Mesenchymal stem cell (in vitro differentiated cells and primary cell): ENCODE results near the gene SLC6A3.

Experiments used
- DNase-seq: peaks from one replicate; pipeline ENCODE4 v3.0.0-alpha.2; 2013
- H2AFZ ChIP-seq: one replicate; pipeline ENCODE4 v1.6.1; 2013; ENCODE audit warnings: low read depth, mild to moderate bottlenecking, control low read depth, inconsistent platforms, low read length, moderate library complexity
- H2AK5ac ChIP-seq: 2 replicates; pipeline ENCODE4 v1.6.1; 2013; ENCODE audit warnings: low read length, moderate library complexity, mild to moderate bottlenecking, inconsistent platforms; ENCODE audit not compliant: severe bottlenecking
- H2BK120ac ChIP-seq: one replicate; pipeline ENCODE4 v1.6.1; 2013; ENCODE audit warnings: low read depth, mild to moderate bottlenecking, inconsistent platforms, low read length, moderate library complexity
- H2BK12ac ChIP-seq, 2 experiments: one replicate each; pipeline ENCODE4 v1.6.1; 2013; ENCODE audit warnings: inconsistent platforms in 2 of 2, low read length in 2 of 2, mild to moderate bottlenecking in 2 of 2, moderate library complexity in 2 of 2, control low read depth in 1 of 2
- H2BK15ac ChIP-seq: one replicate; pipeline ENCODE4 v1.6.1; 2013; ENCODE audit warnings: mild to moderate bottlenecking, low read depth, inconsistent platforms; ENCODE audit not compliant: poor library complexity, severe bottlenecking
- H2BK5ac ChIP-seq: 2 replicates; pipeline ENCODE4 v1.6.1; 2013; ENCODE audit warnings: low read depth, mild to moderate bottlenecking, low read length, control low read depth, inconsistent platforms; ENCODE audit not compliant: poor library complexity, severe bottlenecking
- H3K14ac ChIP-seq, 2 experiments: one replicate each; pipeline ENCODE4 v1.6.1; 2013; ENCODE audit warnings: inconsistent platforms in 2 of 2, low read length in 2 of 2, control low read depth in 1 of 2, mild to moderate bottlenecking in 1 of 2, moderate library complexity in 1 of 2
- H3K18ac ChIP-seq, 2 experiments: one replicate each; pipeline ENCODE4 v1.6.1; 2013; ENCODE audit warnings: inconsistent platforms in 2 of 2, low read length in 2 of 2, control low read depth in 1 of 2, low read depth in 1 of 2, mild to moderate bottlenecking in 1 of 2
- H3K23ac ChIP-seq, 2 experiments: one replicate each; pipeline ENCODE4 v1.6.1; 2013; ENCODE audit warnings: inconsistent platforms in 2 of 2, low read length in 2 of 2, mild to moderate bottlenecking in 2 of 2, moderate library complexity in 2 of 2, control low read depth in 1 of 2
- H3K27ac ChIP-seq: 2 replicates; pipeline ENCODE4 v1.5.1; 2013; ENCODE audit warnings: mild to moderate bottlenecking, moderate library complexity, low read length, control low read depth, inconsistent platforms; ENCODE audit not compliant: poor library complexity, severe bottlenecking
- H3K27me3 ChIP-seq, 2 experiments: 2 replicates each; pipeline versions ENCODE4 v1.6.1 to v1.7.0; 2013; ENCODE audit warnings: low read length in 2 of 2, mild to moderate bottlenecking in 2 of 2, moderate library complexity in 2 of 2, control low read depth in 1 of 2, inconsistent platforms in 1 of 2; ENCODE audit not compliant: control insufficient read depth in 1 of 2, insufficient read depth in 1 of 2
- H3K36me3 ChIP-seq, 2 experiments: 2 replicates each; pipeline versions ENCODE4 v1.6.1 to v1.7.0; 2013; ENCODE audit warnings: low read length in 2 of 2, control low read depth in 1 of 2, inconsistent platforms in 1 of 2, low read depth in 1 of 2, mild to moderate bottlenecking in 1 of 2; ENCODE audit not compliant: insufficient read depth in 2 of 2, control insufficient read depth in 1 of 2
- H3K4ac ChIP-seq, 2 experiments: one replicate each; pipeline ENCODE4 v1.6.1; 2013; ENCODE audit warnings: inconsistent platforms in 2 of 2, low read length in 2 of 2, mild to moderate bottlenecking in 2 of 2, moderate library complexity in 2 of 2, control low read depth in 1 of 2, low read depth in 1 of 2
- H3K4me1 ChIP-seq: 2 replicates; pipeline ENCODE4 v1.6.1; 2013; ENCODE audit warnings: low read depth, low read length, control low read depth; ENCODE audit not compliant: control insufficient read depth, insufficient read depth
- H3K4me2 ChIP-seq: 2 replicates; pipeline ENCODE4 v1.6.1; 2013; ENCODE audit warnings: low read length, mild to moderate bottlenecking, inconsistent platforms; ENCODE audit not compliant: poor library complexity, severe bottlenecking
- H3K4me3 ChIP-seq, 2 experiments: 2 replicates each; pipeline versions ENCODE4 v1.5.1 to v1.7.0; 2013; ENCODE audit warnings: low read length in 2 of 2, mild to moderate bottlenecking in 2 of 2, control low read depth in 1 of 2, low read depth in 1 of 2; ENCODE audit not compliant: insufficient read depth in 1 of 2
- H3K79me1 ChIP-seq: replicated peaks from 2 replicates; pipeline ENCODE4 v1.6.1; 2013; ENCODE audit warnings: mild to moderate bottlenecking, control low read depth, low read length, inconsistent platforms; ENCODE audit not compliant: poor library complexity, severe bottlenecking
- H3K9ac ChIP-seq: 2 replicates; pipeline ENCODE4 v1.7.0; 2013; ENCODE audit warnings: mild to moderate bottlenecking, low read length, moderate library complexity
- H3K9me3 ChIP-seq: 2 replicates; pipeline ENCODE4 v1.7.0; 2013; ENCODE audit warnings: mild to moderate bottlenecking, low read length; ENCODE audit not compliant: control insufficient read depth
- H4K8ac ChIP-seq: one replicate; pipeline ENCODE4 v1.6.1; 2013; ENCODE audit warnings: inconsistent platforms, mild to moderate bottlenecking, low read length, moderate library complexity
- H4K91ac ChIP-seq: one replicate; pipeline ENCODE4 v1.6.1; 2013; ENCODE audit warnings: mild to moderate bottlenecking, low read length, inconsistent platforms
- WGBS: methylation state at CpG from one replicate; pipeline ENCODE4 v1.1.7; 2013; ENCODE audit warnings: mixed read lengths; 5-methylcytosine and 5-hydroxymethylcytosine counted together

Gene SLC6A3

GRCh38 chr5:1466631-1467265 is 21.5 kb upstream of the SLC6A3 start:
- H2BK12ac ChIP-seq, result no peak overlapping the region
- WGBS, result 98% methylated on average over 37 of the region's 37 CpGs

GRCh38 chr5:1465966-1466471 is 20.8 kb upstream of the SLC6A3 start:
- Histone ChIP-seq H3K18ac (no peak overlapping the region), H4K91ac (no peak overlapping the region), H3K4ac (no peak overlapping the region), H3K4me2 (no peak overlapping the region), H4K8ac (no peak overlapping the region), H3K27me3 (no peaks in the 10 kb centered on the region), H2BK5ac (no peak overlapping the region), H2BK12ac (no peak overlapping the region), H2BK120ac (no peak overlapping the region), H3K79me1 (peaks cover 4% of the 10 kb centered on the region), H2BK15ac (no peak overlapping the region), H3K23ac (no peak overlapping the region), H3K9me3 (no peaks in the 10 kb centered on the region), H3K9ac (no peak overlapping the region), H2AFZ (no peak overlapping the region), H3K14ac (no peak overlapping the region), H3K36me3 (peaks cover 81 to 85% of the 10 kb centered on the region in 2 experiments), H3K4me1 (peaks cover 6% of the 10 kb centered on the region), H3K27ac (no peak overlapping the region), H3K4me3 (no peak overlapping the region), H2AK5ac (no peak overlapping the region)
- no peak for DNase-seq
- WGBS, result 97% methylated on average over 30 of the region's 30 CpGs

More at GRCh38 chr5:1466631-1467265, 21.5 kb upstream of the SLC6A3 start:
- no peak overlapping the region for H4K91ac ChIP-seq
- no peak overlapping the region for H2AFZ ChIP-seq
- H3K4ac ChIP-seq, result no peak overlapping the region
- no peak overlapping the region for H2AK5ac ChIP-seq
- H2BK120ac ChIP-seq, result no peak overlapping the region
- no peaks in the 10 kb centered on the region for H3K9me3 ChIP-seq
- H4K8ac ChIP-seq, result no peak overlapping the region
- no peak overlapping the region for H3K18ac ChIP-seq
- H3K27ac ChIP-seq, result no peak overlapping the region
- no peak overlapping the region for H2BK5ac ChIP-seq
- peaks cover 6% of the 10 kb centered on the region for H3K79me1 ChIP-seq
- no peak overlapping the region for H3K14ac ChIP-seq
- H3K23ac ChIP-seq, result no peak overlapping the region
- H3K4me3 ChIP-seq, result no peak overlapping the region
- H3K27me3 ChIP-seq, result no peaks in the 10 kb centered on the region
- H3K4me1 ChIP-seq, result peaks cover 6% of the 10 kb centered on the region
- H3K9ac ChIP-seq, result no peak overlapping the region
- no peak overlapping the region for H3K4me2 ChIP-seq
- no peak overlapping the region for H2BK15ac ChIP-seq
- peaks cover 83 to 88% of the 10 kb centered on the region in 2 experiments for H3K36me3 ChIP-seq
- no peak for DNase-seq

GRCh38 chr5:1465117-1465516 is 19.9 kb upstream of the SLC6A3 start:
- no peak overlapping the region for H3K23ac ChIP-seq
- H2BK5ac ChIP-seq, result no peak overlapping the region
- no peak overlapping the region for H2AK5ac ChIP-seq
- no peak overlapping the region for H3K14ac ChIP-seq
- H2AFZ ChIP-seq, result no peak overlapping the region
- no peak overlapping the region for H2BK15ac ChIP-seq
- H3K9ac ChIP-seq, result no peak overlapping the region
- no peak overlapping the region for H4K8ac ChIP-seq
- H3K4me2 ChIP-seq, result no peak overlapping the region
- no peak overlapping the region for H3K27ac ChIP-seq
- H3K4me3 ChIP-seq, result no peak overlapping the region
- H3K27me3 ChIP-seq, result no peaks in the 10 kb centered on the region
- peaks cover 76 to 85% of the 10 kb centered on the region in 2 experiments for H3K36me3 ChIP-seq
- no peak overlapping the region for H2BK120ac ChIP-seq
- no peak overlapping the region for H4K91ac ChIP-seq
- no peak for DNase-seq
- H3K79me1 ChIP-seq, result peaks cover 4% of the 10 kb centered on the region
- H2BK12ac ChIP-seq, result no peak overlapping the region
- 99% methylated on average over 22 of the region's 22 CpGs for WGBS
- no peaks in the 10 kb centered on the region for H3K9me3 ChIP-seq
- no peak overlapping the region for H3K18ac ChIP-seq
- H3K4ac ChIP-seq, result no peak overlapping the region
- H3K4me1 ChIP-seq, result peaks cover 4% of the 10 kb centered on the region

GRCh38 chr5:1464511-1464910 is 19.3 kb upstream of the SLC6A3 start:
- WGBS, result 92% methylated on average over 18 of the region's 18 CpGs
- no peak overlapping the region for H4K8ac ChIP-seq

More at GRCh38 chr5:1464511-1464910, 19.3 kb upstream of the SLC6A3 start:
- DNase-seq, result no peak
- Histone ChIP-seq H2BK5ac (no peak overlapping the region), H2AFZ (no peak overlapping the region), H2BK120ac (no peak overlapping the region), H3K4me1 (no peaks in the 10 kb centered on the region), H3K27me3 (no peaks in the 10 kb centered on the region), H3K4ac (no peak overlapping the region), H2AK5ac (no peak overlapping the region), H4K91ac (peak overlapping the region; percentile 71), H3K79me1 (peaks cover 4% of the 10 kb centered on the region), H3K36me3 (peaks cover 77 to 91% of the 10 kb centered on the region in 2 experiments), H3K14ac (no peak overlapping the region), H3K27ac (no peak overlapping the region), H3K9me3 (no peaks in the 10 kb centered on the region), H2BK12ac (no peak overlapping the region), H3K4me3 (no peak overlapping the region), H3K18ac (no peak overlapping the region), H2BK15ac (no peak overlapping the region), H3K4me2 (no peak overlapping the region), H3K9ac (no peak overlapping the region), H3K23ac (no peak overlapping the region)
